Esophagus mucosa (tissue), 1 donor: ENCODE results near the gene SYT2. TPM values are rescaled to one million over a fixed set of nuclear protein-coding genes. Genes with fewer than 3 reads are reported as not detected.

ENCODE experiments used
- ATAC-seq: fragments of 200-7000 bp; cut with Tn5 transposase; one replicate; pipeline ENCODE4 v1.9.1; 2020
- total RNA-seq: library from RNA; stranded (reverse); gene quantifications from one replicate; pipeline ENCODE4 v1.2.4, GENCODE V29; 2023
- donor health status: DM: yes; HTN: yes; CAD: no.

The SYT2 gene
- total RNA-seq, 1 donor from 2014 or later: not detected

GRCh38 chr1:202673531-202673930 is 36.7 kb downstream of the SYT2 start:
- ATAC-seq: no peak

DNA sequence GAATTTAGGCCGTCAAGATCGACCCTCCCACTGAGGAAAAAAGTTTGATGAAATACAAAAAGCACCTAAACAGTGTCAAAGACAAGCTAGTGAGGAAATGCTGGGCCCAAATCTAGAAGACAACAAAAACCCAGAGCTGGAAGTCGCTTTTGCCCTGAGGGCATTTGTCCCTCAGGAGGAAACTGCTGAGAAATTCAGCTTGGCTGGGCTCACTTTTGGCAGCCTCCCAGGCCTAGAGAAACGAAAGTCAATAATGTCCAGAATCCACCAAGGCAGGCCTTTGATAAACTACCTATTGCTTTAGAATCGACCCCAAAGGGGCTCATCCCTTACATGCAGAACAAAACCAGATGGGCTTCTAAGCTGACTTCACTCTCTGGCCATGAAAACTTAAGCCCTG is 38.9 kb downstream of the SYT2 start:
- ATAC-seq: no peak

DNA sequence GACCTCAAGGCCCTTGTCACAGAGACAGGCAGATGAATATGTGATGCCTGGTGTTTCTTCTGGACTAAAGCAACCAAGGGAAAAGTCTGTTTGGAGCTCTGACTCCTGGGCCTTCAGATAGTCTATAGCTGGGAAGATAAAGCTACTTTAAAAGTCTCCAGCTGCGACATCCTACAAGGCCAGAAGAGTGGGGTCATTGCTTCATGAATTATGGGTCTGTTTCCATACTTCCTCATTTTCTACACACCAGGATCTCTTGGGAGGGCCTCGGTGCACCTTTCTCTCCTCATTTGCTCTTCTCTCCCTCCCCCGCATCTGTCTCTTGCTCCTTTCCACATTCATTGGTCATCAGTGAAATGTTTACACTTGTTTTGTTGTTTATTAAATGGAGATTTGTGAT is 44.8 kb downstream of the SYT2 start:
- no peak for ATAC-seq

- ATAC-seq: no peak
Measured at GRCh38 chr1:202664083-202664482, 46.2 kb downstream of the SYT2 start.

- ATAC-seq: no peak
Measured at GRCh38 chr1:202663131-202663530, 47.1 kb downstream of the SYT2 start.

DNA sequence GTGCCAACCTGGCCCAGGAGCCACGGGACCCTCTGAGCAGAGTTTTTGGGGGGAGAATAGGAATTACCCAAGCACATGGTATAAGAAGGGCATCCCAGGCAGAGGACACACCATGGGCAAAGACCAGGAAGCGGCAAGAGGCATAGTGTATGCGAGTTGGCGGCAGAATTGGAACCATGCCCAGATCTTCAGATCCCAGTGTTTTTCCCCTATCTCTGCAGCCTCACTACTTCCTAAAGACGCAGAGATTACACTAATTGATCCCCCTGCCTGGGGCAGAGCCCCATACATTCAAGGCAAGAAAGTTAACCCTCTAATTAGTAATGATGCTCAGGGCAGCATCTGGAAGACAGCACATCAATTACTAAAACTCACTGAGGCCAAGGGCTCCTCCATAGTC is 48.2 kb downstream of the SYT2 start:
- ATAC-seq: no peak

DNA sequence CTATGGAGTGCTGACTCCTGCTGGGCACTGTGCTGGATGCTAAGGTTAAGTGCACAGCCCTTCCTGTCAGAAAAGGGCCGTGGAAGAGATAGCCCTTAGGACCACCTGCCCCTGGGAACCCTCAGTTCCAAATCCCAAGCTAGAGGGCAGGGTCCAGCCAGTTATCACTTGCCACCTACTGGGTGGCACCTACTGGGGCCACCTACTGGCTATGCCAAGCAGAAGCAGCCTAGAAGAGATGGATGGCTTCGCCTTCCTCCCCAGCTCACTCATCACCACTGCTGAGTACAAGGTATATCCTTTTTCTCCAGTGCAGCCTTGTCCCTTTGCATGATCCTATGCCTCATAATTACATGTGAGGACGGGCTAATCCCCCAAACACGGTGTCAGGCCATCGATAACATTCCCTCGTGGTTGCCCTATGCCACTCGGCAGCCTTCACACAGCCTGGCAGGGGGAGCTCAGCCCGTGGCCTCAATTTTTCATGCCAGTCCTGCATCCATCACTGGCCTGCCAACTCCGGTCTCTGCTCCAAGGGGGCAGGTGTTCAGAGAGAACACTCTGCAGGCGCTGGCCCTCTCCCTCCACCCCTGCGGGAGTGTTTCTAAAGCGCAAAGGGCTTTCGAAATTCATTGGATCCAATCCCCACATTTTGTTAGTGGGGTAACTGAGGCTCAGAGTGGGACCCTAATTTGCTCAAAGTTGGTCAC is 49.0 kb downstream of the SYT2 start:
- no peak for ATAC-seq

DNA sequence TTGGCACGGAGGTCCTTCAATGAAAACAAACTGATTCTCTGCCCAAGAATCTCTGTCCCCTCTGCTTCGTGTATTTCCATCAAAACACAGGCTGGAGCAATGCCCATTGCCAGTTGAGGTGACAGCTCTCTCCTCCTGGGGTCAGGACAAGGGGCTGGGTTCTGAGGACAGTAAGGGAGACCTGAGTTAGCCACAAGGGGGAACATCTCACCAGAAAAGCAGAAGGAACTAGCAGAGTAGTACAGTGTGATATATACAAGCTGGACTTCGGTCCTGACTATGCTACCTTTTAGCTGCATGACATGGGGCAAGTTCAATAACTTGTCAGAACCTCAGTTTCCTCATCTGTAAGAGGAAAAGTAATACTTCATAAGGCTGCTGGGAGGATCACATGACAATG is 50.3 kb downstream of the SYT2 start:
- no peak for ATAC-seq

- ATAC-seq: no peak
Measured at GRCh38 chr1:202659541-202659940, 50.7 kb downstream of the SYT2 start.

GRCh38 chr1:202658769-202659168 is 51.5 kb downstream of the SYT2 start:
- ATAC-seq: no peak

- no peak for ATAC-seq
Measured at GRCh38 chr1:202658251-202658759, 51.9 kb downstream of the SYT2 start.

DNA sequence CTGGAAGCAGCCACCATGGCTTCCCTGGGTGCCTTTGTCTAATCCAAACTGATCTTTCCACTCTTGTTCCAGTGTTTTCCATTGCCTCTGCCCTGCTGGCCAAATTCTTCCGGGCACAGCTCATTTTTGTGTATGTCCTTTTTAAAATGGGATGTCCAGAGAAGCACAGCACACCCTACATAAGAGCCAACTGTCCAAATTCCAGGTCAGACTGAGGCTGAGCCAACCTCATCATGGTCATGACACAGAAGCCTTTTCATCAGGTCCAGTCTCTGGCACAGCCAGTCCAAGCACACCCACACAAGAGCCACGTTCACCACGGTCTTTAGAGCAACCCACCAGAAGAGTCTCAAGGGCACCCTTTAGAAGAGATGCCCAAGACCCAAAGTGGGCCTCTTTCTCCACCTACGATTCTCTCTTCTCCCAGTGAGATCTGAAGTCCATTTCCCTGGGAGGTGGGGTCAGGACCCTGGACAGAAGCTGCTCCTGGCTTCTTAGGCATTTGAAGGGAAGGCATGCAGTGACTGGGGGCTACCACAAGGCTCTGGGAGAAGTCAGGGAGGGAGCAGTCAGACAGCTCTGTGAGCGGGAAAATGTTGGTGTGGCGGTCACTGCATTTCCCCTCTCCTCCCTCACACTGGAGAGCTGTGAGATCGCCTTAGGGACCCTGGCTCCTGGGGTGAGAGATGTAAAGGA is 53.2 kb downstream of the SYT2 start:
- ATAC-seq: no peak

GRCh38 chr1:202656057-202656456 is 54.2 kb downstream of the SYT2 start:
- no peak for ATAC-seq

DNA sequence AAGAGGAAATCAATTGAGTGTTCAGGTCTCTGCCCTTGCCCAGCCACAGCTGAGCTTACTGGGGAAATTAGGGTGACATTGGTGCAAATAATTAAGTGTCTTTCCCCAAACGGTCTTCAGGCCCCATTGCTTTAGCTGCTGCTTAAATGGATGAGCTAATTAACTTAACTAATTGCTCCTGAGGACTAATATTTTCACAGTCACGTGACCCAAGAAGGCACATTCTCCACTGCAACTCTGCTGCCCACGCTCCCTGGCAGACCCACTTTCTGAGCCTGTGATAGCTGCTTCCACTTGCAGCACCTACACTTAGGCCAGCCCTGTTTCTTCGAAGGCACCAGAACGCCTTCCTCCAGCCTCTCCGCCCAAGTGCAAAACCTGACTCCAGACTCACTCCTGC is 56.2 kb downstream of the SYT2 start:
- no peak for ATAC-seq

- no peak for ATAC-seq
Measured at GRCh38 chr1:202649553-202650392, 60.5 kb downstream of the SYT2 start.

DNA sequence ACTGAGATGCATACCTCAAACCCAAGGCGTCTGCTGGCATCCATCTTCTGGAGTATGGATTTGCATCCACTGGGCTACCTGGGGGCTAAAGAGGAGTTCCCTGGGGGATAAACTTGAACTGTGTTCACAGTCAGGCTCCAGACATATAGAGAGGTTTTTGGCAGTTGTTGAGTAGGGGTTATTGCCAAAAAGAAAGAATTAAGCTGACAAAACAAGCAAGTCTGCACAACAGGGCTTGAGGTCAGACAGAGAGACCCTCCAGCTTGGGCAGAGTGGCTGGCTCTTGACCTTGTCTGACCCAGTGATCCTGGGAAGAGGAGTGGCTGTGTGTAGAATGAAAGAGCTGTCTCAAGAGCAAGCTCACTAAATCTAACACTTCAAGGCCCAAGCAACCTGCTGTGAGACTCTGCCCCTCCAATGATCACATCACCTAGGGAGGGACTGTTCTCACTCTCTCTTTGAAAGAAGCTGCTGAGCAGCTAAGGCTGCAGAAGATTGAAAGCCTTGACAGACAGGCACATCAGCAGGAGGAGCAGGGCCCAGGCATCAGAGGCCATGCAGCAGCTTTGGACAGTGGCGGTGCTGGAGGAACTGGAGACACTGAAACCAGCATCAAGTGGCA is 61.5 kb downstream of the SYT2 start:
- no peak for ATAC-seq

- ATAC-seq: no peak
Measured at GRCh38 chr1:202645097-202645476, 65.2 kb downstream of the SYT2 start.

DNA sequence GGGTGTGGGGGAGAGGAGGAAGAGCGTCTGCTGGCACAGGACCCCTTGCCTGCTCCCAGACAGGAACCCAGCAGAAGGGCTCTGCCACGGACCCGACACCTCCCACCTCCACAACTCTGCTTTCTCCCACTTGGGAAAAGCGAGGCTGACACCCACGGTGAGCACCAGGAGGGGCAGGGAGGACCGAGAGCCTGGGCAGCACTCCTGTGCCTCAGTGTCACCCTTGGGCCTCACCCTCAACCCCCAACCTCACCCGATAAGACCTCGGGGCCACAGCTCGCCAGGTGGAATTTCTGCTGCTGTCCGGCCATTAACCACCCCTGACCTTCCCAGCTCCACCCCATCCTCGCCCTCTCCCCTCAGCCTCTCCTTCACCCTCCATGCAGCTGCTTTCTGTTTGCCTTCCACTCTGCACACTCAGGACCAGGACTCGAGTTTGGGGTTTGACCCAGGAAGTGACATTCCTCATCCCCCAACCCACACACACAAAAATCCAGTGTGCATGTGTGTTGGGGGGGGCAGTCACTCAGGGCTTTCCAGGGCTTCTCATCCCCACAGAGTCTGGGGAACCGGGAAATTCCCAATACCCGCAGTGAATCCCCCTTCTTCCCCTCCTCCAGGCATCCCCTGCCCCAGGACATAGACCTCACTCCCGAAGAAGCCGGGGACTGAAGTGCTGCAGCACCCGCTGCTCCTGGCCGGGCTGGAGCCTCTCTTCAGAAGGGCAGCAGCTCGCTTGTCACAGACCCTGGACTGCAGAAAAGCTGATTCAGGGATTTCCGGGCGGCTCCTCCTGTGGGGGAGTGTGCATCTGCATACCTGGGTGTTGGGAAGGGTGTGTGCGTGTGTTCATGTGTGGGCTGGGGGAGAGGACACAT is 65.8 kb downstream of the SYT2 start:
- no peak for ATAC-seq

DNA sequence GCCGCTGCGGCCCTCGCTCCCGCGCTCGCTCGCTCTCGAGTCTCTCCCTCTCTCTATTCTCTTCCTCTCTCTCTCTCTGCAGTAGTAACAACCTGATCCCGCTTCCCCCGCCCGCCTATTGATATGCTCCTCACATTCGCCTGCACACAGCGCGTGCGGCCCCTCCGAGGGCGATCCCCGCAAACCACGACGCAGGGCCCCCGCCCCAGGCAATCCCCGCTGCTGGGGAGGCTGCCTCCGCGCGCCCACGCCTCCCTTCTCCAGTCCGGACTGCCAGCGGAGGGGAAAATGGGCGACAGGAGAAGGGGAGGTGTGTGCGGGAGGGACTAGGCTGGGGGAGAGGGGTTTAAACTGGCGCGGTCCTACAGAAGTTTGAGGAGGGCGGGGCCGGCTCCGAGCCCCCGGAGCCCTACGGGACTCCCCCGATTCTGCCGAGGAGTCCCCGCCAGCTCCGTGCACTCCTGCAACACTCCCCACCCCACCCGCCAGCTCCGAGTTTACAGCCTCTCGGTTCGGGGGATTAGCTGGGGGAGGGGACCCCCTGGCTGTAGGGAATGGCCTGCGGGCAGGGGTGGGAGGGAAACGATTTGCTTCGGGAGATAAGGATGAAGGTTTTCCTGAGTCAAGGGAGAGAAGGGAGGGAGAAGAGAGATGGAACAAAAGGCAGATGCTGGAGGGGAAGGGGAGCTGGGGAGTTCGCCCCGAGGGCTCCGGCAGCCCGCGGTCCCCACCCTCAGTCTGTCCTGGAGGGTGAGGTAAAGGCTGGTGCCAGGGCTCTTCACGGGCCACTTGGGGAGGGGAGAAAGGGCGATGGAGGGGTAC is 66.6 kb downstream of the SYT2 start:
- ATAC-seq: peak; percentile 16

- ATAC-seq: no peak
Measured at GRCh38 chr1:202642619-202643291, 67.5 kb downstream of the SYT2 start.
